HCT116 (cell line): ENCODE results near the gene LIN9. TPM values are rescaled to one million over a fixed set of nuclear protein-coding genes. Genes with fewer than 3 reads are reported as not detected.

ENCODE experiments used
- ATAC-seq: fragments of 200-7000 bp; cut with Tn5 transposase; 2 replicates; pipeline ENCODE4 v1.9.1; 2020; ENCODE audit warnings: mild to moderate bottlenecking, moderate library complexity
- BruUV-seq: library from RNA; stranded (reverse); fragments of 400-500 nt; replicated peaks from 2 replicates; lab custom pipeline; 2021; lab: Mats Ljungman, UMichigan
- CTCF ChIA-PET: fragments of 300-600 bp; sonication (Branson Sonifier 250); formaldehyde crosslinking; loops from one replicate; lab custom pipeline; 2021; ENCODE audit warnings: antibody characterized with exemption; lab: Charles Lee
- POLR2A ChIA-PET: fragments of 300-600, 350-600 bp; sonication (Branson Sonifier 250); formaldehyde crosslinking; loops from one replicate; lab custom pipeline; 2021; ENCODE audit warnings: antibody characterized with exemption; lab: Charles Lee
- RAD21 ChIA-PET, 2 experiments: fragments of 300-600 bp; sonication (Branson Sonifier 250); formaldehyde crosslinking; loops; one replicate each; lab custom pipeline; 2023; ENCODE audit warnings: low total read pairs in 2 of 2; ENCODE audit not compliant: uncharacterized antibody in 2 of 2, unreplicated experiment in 2 of 2, low non-redundant PET in 1 of 2; lab: Charles Lee
- DNase-seq: peaks from one replicate; pipeline ENCODE4 v3.0.0-alpha.2; 2010; ENCODE audit warnings: low read depth, low spot score
- H2AFZ ChIP-seq: fragments of 200-600 bp; shearing (Covaris generic), sonication (generic); 2 replicates; pipeline ENCODE4 v1.6.1; 2017; ENCODE audit warnings: low read depth, mixed run types, mixed read lengths, antibody characterized with exemption, low read length; ENCODE audit not compliant: poor library complexity, severe bottlenecking
- H3K27ac ChIP-seq: 2 replicates; pipeline ENCODE4 v1.5.1; 2012; ENCODE audit warnings: low read depth, low read length
- H3K27me3 ChIP-seq: fragments of 200-600 bp; sonication (generic); 2 replicates; pipeline ENCODE4 v1.6.1; 2016; ENCODE audit warnings: mixed run types, low read length, mixed read lengths; ENCODE audit not compliant: insufficient read depth
- H3K36me3 ChIP-seq, 2 experiments: fragments of 200-500 bp in 1 of 2; fragments of 200-600 bp in 1 of 2; sonication (Bioruptor generic) in 1 of 2; sonication (generic) in 1 of 2; 2 replicates each; pipeline versions ENCODE4 v1.5.1 to v1.6.1; 2014 to 2016; ENCODE audit warnings: low read length in 2 of 2, inconsistent platforms in 1 of 2, mixed read lengths in 1 of 2, mixed run types in 1 of 2; ENCODE audit not compliant: insufficient read depth in 2 of 2, control insufficient read depth in 1 of 2
- H3K4me1 ChIP-seq, 2 experiments: fragments of 200-600 bp in 1 of 2; sonication (generic) in 1 of 2; 2 replicates each; pipeline versions ENCODE4 v1.5.1 to v1.6.1; 2012 to 2017; ENCODE audit warnings: low read length in 2 of 2, inconsistent platforms in 1 of 2, mild to moderate bottlenecking in 1 of 2, mixed read lengths in 1 of 2, mixed run types in 1 of 2, moderate library complexity in 1 of 2; ENCODE audit not compliant: insufficient read depth in 2 of 2, control insufficient read depth in 1 of 2
- H3K4me2 ChIP-seq: fragments of 200-600 bp; sonication (generic); 2 replicates; pipeline ENCODE4 v1.6.1; 2017; ENCODE audit warnings: mixed run types, low read length, mixed read lengths
- H3K4me3 ChIP-seq, 2 experiments: fragments of 200-600 bp in 1 of 2; sonication (generic) in 1 of 2; replicated peaks in 1 of 2; 2 replicates each; pipeline ENCODE4 v1.5.1; 2011 to 2016; ENCODE audit warnings: low read length in 2 of 2, control low read depth in 1 of 2, low read depth in 1 of 2, mild to moderate bottlenecking in 1 of 2, mixed read lengths in 1 of 2, mixed run types in 1 of 2
- H3K79me2 ChIP-seq: fragments of 200-600 bp; sonication (generic); 2 replicates; pipeline ENCODE4 v1.6.1; 2017; ENCODE audit warnings: mild to moderate bottlenecking, mixed run types, low read length, moderate library complexity, mixed read lengths; ENCODE audit not compliant: insufficient read depth
- H3K9ac ChIP-seq: fragments of 200-600 bp; sonication (generic); 2 replicates; pipeline ENCODE4 v1.6.1; 2016; ENCODE audit warnings: low read length, mixed read lengths
- H3K9me2 ChIP-seq: fragments of 200-600 bp; sonication (generic), shearing (Covaris generic); 2 replicates; pipeline ENCODE4 v1.6.1; 2017; ENCODE audit warnings: mixed run types, mild to moderate bottlenecking, moderate library complexity; ENCODE audit not compliant: insufficient read depth
- H3K9me3 ChIP-seq, 2 experiments: fragments of 200-500 bp in 1 of 2; fragments of 200-600 bp in 1 of 2; sonication (Bioruptor generic) in 1 of 2; sonication (generic) in 1 of 2; 2 replicates each; pipeline ENCODE4 v1.6.1; 2014 to 2017; ENCODE audit warnings: low read length in 2 of 2, mixed read lengths in 2 of 2, inconsistent platforms in 1 of 2, low read depth in 1 of 2, mild to moderate bottlenecking in 1 of 2, mixed run types in 1 of 2, moderate library complexity in 1 of 2; ENCODE audit not compliant: control insufficient read depth in 1 of 2, insufficient read depth in 1 of 2
- H4K20me1 ChIP-seq: fragments of 200-600 bp; sonication (generic), shearing (Covaris generic); 2 replicates; pipeline ENCODE4 v1.6.1; 2017; ENCODE audit warnings: mixed run types, mild to moderate bottlenecking, moderate library complexity; ENCODE audit not compliant: insufficient read depth
- ATF3 ChIP-seq: IDR thresholded peaks from 2 replicates; pipeline ENCODE4 v1.6.1; 2012
- CBX3 ChIP-seq: IDR thresholded peaks from 2 replicates; pipeline ENCODE4 v1.6.1; 2012; ENCODE audit warnings: low read depth
- CEBPB ChIP-seq: IDR thresholded peaks from 2 replicates; pipeline ENCODE4 v1.6.1; 2012; ENCODE audit warnings: low read depth
- CTCF ChIP-seq, 3 experiments: fragments of 200-600 bp in 1 of 3; sonication (generic) in 1 of 3; IDR thresholded peaks in 2 of 3; conservative IDR thresholded peaks in 1 of 3; 2 replicates each; pipeline ENCODE4 v1.5.1; 2012 to 2017; ENCODE audit warnings: low read depth in 2 of 3, low read length in 2 of 3, antibody characterized with exemption in 1 of 3, borderline replicate concordance in 1 of 3, control low read depth in 1 of 3, mild to moderate bottlenecking in 1 of 3, mixed read lengths in 1 of 3, mixed run types in 1 of 3, moderate library complexity in 1 of 3; ENCODE audit not compliant: insufficient read depth in 1 of 3
- EGR1 ChIP-seq: IDR thresholded peaks from 2 replicates; pipeline ENCODE4 v1.6.1; 2012; ENCODE audit warnings: low read depth
- EZH2 ChIP-seq: fragments of 200-600 bp; sonication (generic); IDR thresholded peaks from 2 replicates; pipeline ENCODE4 v1.6.1; 2017; ENCODE audit warnings: antibody characterized with exemption, mixed run types
- FOSL1 ChIP-seq: IDR thresholded peaks from 2 replicates; pipeline ENCODE4 v1.6.1; 2012; ENCODE audit warnings: low read depth
- JUND ChIP-seq: IDR thresholded peaks from 2 replicates; pipeline ENCODE4 v1.6.1; 2012
- POLR2AphosphoS5 ChIP-seq: IDR thresholded peaks from 2 replicates; pipeline ENCODE4 v1.6.1; 2011; ENCODE audit warnings: mild to moderate bottlenecking, low read depth, low read length, moderate library complexity
- RAD21 ChIP-seq: IDR thresholded peaks from 2 replicates; pipeline ENCODE4 v1.6.1; 2012; ENCODE audit warnings: low read depth, mild to moderate bottlenecking
- SIN3A ChIP-seq: IDR thresholded peaks from 2 replicates; pipeline ENCODE4 v1.6.1; 2012; ENCODE audit warnings: low read depth
- SP1 ChIP-seq: IDR thresholded peaks from 2 replicates; pipeline ENCODE4 v1.6.1; 2012; ENCODE audit warnings: low read depth
- SRF ChIP-seq: IDR thresholded peaks from 2 replicates; pipeline ENCODE4 v1.6.1; 2012; ENCODE audit warnings: low read depth
- TCF7L2 ChIP-seq: IDR thresholded peaks from 2 replicates; pipeline ENCODE4 v1.7.0; 2011; ENCODE audit warnings: borderline replicate concordance, inconsistent platforms; ENCODE audit not compliant: insufficient read depth, insufficient read length; ENCODE audit errors: extremely low read depth
- YY1 ChIP-seq: IDR thresholded peaks from 2 replicates; pipeline ENCODE4 v1.6.1; 2011; ENCODE audit warnings: low read length, low read depth, moderate library complexity, mild to moderate bottlenecking; ENCODE audit not compliant: insufficient replicate concordance; ENCODE audit errors: extremely low read depth
- ZFX ChIP-seq: fragments of 450-650 bp; IDR thresholded peaks from 2 replicates; pipeline ENCODE4 v1.6.1; 2017
- intact Hi-C: fragments of 100-400 bp; cut with micrococcal nuclease; formaldehyde crosslinking; loops from 2 replicates; pipeline ENCODE4 v1.10.0; 2022
- total RNA-seq: library from RNA; stranded (reverse); gene quantifications from one replicate; pipeline ENCODE4 v1.2.1, GENCODE V29; 2021; ENCODE audit not compliant: unreplicated experiment
- TF ChIP-seq, protein P1 (sequence below): IDR thresholded peaks from 2 replicates; pipeline ENCODE4 v1.6.1; 2011; ENCODE audit warnings: mild to moderate bottlenecking, low read length, moderate library complexity; ENCODE audit not compliant: insufficient replicate concordance; ENCODE audit errors: extremely low read depth
- TF ChIP-seq, protein P2 (sequence below): IDR thresholded peaks from 2 replicates; pipeline ENCODE4 v1.6.1; 2012

Gene LIN9
- total RNA-seq, 1 experiment from 2014 or later = 9.3 TPM

- Histone ChIP-seq H3K27ac (no peak overlapping the region), H3K27me3 (no peaks in the 10 kb centered on the region), H4K20me1 (no peaks in the 10 kb centered on the region), H3K9ac (no peak overlapping the region), H3K9me2 (no peaks in the 10 kb centered on the region), H3K4me2 (no peak overlapping the region), H2AFZ (no peak overlapping the region), H3K4me3 (no peak overlapping the region), H3K9me3 (no peaks in the 10 kb centered on the region), H3K79me2 (no peaks in the 10 kb centered on the region), H3K4me1 (no peaks in the 10 kb centered on the region), H3K36me3 (peaks cover 0 to 2% of the 10 kb centered on the region in 2 experiments; a peak in 1 of 4 replicates)
- intact Hi-C loops = no loop called here
- POLR2A ChIA-PET = no interaction called here
- ATAC-seq (no peak), DNase-seq (no peak)
- no TSS peak for BruUV-seq
- TF ChIP-seq CBX3 (no peak), TCF7L2 (no peak), ZFX (no peak), ATF3 (no peak), POLR2AphosphoS5 (no peak), EZH2 (no peak), JUND (no peak), EGR1 (no peak), CTCF (IDR thresholded peaks at IDR 0.05 in 2 of 3, conservative IDR thresholded peaks at IDR 0.05 in 1 of 3; ENCODE audit: borderline replicate concordance in 1 of 3, insufficient read depth in 1 of 3, low read depth in 2 of 3, low read length in 2 of 3) (no peak), YY1 (no peak), SIN3A (no peak), RAD21 (no peak), CEBPB (no peak), SP1 (no peak), FOSL1 (no peak), SRF (no peak)
- TF ChIP-seq, protein P1, sequence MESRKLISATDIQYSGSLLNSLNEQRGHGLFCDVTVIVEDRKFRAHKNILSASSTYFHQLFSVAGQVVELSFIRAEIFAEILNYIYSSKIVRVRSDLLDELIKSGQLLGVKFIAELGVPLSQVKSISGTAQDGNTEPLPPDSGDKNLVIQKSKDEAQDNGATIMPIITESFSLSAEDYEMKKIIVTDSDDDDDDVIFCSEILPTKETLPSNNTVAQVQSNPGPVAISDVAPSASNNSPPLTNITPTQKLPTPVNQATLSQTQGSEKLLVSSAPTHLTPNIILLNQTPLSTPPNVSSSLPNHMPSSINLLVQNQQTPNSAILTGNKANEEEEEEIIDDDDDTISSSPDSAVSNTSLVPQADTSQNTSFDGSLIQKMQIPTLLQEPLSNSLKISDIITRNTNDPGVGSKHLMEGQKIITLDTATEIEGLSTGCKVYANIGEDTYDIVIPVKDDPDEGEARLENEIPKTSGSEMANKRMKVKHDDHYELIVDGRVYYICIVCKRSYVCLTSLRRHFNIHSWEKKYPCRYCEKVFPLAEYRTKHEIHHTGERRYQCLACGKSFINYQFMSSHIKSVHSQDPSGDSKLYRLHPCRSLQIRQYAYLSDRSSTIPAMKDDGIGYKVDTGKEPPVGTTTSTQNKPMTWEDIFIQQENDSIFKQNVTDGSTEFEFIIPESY = no peak
- TF ChIP-seq, protein P2, sequence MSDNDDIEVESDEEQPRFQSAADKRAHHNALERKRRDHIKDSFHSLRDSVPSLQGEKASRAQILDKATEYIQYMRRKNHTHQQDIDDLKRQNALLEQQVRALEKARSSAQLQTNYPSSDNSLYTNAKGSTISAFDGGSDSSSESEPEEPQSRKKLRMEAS = no peak
- RAD21 ChIA-PET = no interaction called here
- CTCF ChIA-PET = no interaction called here
Measured at GRCh38 chr1:226250511-226250910, 58.5 kb downstream of the LIN9 start.
